Measurements from ENCODE around the gene BLOC1S3. TPM values are rescaled to one million over a fixed set of nuclear protein-coding genes. Genes with fewer than 3 reads are reported as not detected.
A peak's percentile ranks its signal among the peaks of the same experiment; 100 is the strongest.

BLOC1S3 gene
- polyA plus RNA-seq, 2 of the 4 experiments (the other 2 are of a cell fraction): 7.5 to 12.2 TPM

DNA sequence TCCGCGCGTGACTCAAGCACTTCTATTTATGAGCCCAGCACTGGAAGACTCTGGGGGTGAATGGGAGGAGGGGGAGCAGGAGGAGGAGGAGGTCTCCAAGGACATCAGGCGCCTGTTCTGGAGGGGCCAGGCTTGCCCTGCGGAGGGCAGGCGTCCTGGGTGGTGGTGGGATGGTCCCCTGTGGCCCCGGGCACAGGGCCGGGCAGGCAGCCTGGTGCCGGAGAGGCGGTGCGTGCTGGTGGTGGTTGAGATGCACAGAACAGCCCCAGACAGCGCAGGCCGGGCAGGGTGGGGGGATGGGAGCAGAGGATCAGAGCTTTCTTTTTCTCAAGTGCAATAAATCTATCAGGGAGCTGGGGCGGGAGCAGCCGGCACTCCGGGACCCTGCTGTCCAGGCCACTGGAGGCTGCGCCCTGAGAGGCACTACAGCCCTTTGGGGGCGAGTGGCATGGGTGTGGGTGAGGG is 31.8 kb upstream of the BLOC1S3 start:
- Histone ChIP-seq H3K27ac (no peak overlapping the region; a peak in 1 of 6 replicates), H3K9me3 (no peaks in the 10 kb centered on the region), H3K4me2 (no peak overlapping the region), H3K4me3 (no peak overlapping the region), H3K4me1 (peaks cover 5% of the 10 kb centered on the region; the same call in 1 of the 3 replicates)
- TF ChIP-seq RFX5 (IDR thresholded peaks at IDR 0.05): no peak
- TF ChIP-seq POLR2A (IDR thresholded peaks at IDR 0.05; ENCODE audit: low read length): no peak
- TF ChIP-seq JUN (IDR thresholded peaks at IDR 0.05): no peak
- TF ChIP-seq, protein P1, sequence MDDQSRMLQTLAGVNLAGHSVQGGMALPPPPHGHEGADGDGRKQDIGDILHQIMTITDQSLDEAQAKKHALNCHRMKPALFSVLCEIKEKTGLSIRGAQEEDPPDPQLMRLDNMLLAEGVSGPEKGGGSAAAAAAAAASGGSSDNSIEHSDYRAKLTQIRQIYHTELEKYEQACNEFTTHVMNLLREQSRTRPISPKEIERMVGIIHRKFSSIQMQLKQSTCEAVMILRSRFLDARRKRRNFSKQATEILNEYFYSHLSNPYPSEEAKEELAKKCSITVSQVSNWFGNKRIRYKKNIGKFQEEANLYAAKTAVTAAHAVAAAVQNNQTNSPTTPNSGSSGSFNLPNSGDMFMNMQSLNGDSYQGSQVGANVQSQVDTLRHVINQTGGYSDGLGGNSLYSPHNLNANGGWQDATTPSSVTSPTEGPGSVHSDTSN (IDR thresholded peaks at IDR 0.05): no peak
- TF ChIP-seq RARB (CRISPR knock-in tag; IDR thresholded peaks at IDR 0.05): no peak
- no peak for TF ChIP-seq CBX8 (IDR thresholded peaks at IDR 0.05)
- no peak; a peak in 1 of 6 replicates for ATAC-seq
- ChIA-PET CTCF (interaction anchor here (0.6 to 2.4 kb wide), 7 partner anchors 9 to 293 kb away, joined by 3 to 9 read pairs (median 6); no protein-coding TSS in a partner anchor), POLR2A (interaction anchor here (0.6 kb wide), 1 partner anchor 9 kb away, joined by 8 read pairs; no protein-coding TSS in a partner anchor)
- no peak for FAIRE-seq
- 88% methylated on average over 18 of the region's 18 CpGs for WGBS (ENCODE audit: missing lambda C conversion rate)
- no peak for DNase-seq (ENCODE audit: low read depth in 1 of 2, low spot score in 1 of 2)

DNA sequence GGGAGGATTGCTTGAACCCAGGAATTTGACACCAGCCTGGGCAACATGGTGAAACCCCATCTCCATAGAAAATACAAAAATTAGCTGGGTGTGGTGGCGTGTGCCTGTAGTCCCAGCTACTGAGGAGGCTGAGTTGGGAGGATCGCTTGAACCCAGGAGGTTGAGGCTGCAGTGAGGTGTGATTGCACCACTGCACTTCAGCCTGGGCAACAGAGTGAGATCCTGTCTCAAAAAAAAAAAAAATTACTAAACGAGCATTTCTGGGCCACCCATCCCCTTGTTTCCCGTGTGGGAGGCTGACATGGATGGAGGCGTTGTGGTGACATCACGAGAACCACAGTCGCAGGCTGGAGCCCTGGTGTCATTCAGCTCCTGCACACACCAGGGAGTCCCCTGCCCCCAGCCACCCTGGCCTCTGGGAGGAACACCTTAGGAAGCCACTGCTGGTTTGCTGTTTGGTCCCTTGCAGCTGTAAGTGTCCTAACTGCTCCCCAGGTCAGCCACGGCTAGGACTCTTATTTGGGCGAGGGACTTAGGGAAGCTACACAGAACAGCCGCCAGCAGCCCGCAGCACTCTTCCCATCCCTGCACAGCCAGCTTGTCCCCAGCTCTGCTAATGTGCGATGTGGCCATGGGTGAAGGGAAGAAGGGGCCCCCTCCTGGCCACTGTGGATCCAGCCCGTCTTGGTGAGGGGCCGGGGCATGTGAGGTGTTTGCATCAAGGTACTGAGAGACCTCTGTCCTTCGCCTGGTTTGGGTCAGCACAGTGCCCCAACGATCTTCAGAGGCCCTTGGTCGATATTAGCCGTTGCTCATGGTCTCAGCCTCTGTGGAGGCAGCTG is 30.5 kb upstream of the BLOC1S3 start:
- ChIA-PET CTCF (interaction anchor here (0.6 to 2.4 kb wide), 8 partner anchors 12 to 881 kb away, joined by 3 to 7 read pairs (median 4); partner anchors contain the start of gene NKPD1), POLR2A (no interaction called here)
- TF ChIP-seq FOSB (CRISPR knock-in tag; IDR thresholded peaks at IDR 0.05) (no peak), EP300 (IDR thresholded peaks at IDR 0.05) (no peak), MAZ (IDR thresholded peaks at IDR 0.05; ENCODE audit: borderline replicate concordance, low read depth, low read length) (no peak), NFE2L2 (conservative IDR thresholded peaks at IDR 0.05; ENCODE audit: low read length) (no peak), CHD2 (IDR thresholded peaks at IDR 0.05; ENCODE audit: low read length, partially characterized antibody) (no peak)
- Histone ChIP-seq H3K4me2 (no peak overlapping the region), H3K27ac (no peak overlapping the region), H3K4me1 (peaks cover 5% of the 10 kb centered on the region; the same call in 1 of the 3 replicates), H3K4me3 (no peak overlapping the region), H3K9me3 (no peaks in the 10 kb centered on the region)
- 84% methylated on average over 17 of the region's 18 CpGs for WGBS (ENCODE audit: missing lambda C conversion rate)
- ATAC-seq: peak; percentile 6 to 11; a peak in 2 of 6 replicates
- DNase-seq (ENCODE audit: low read depth in 1 of 2, low spot score in 1 of 2): no peak
- no peak for FAIRE-seq

DNA sequence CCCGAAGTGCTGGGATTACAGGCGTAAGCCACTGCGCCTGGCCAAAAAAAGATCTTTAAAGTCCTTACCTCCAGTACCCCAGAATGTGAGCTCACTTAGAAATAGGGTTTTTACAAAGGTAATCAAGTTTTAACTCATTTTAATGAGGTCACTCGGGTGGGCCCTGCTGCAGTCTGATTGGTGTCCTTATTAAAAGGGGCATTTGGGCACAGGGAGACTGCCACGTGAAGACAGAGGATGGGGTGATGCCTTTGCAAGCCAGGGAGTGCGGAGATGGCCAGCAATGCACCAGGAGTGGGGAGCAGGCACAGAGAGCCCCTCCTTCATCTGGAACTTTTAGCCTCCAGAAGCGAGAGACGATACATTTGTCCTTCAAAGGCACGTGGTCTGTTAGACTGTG is 29.5 kb upstream of the BLOC1S3 start:
- DNase-seq (ENCODE audit: low read depth in 1 of 2, low spot score in 1 of 2) (no peak), FAIRE-seq (no peak), ATAC-seq (no peak)
- 91% methylated on average over 9 of the region's 9 CpGs for WGBS (ENCODE audit: missing lambda C conversion rate)
- TF ChIP-seq CBX2 (IDR thresholded peaks at IDR 0.05; ENCODE audit: borderline replicate concordance, low read depth): no peak
- TF ChIP-seq CBX8 (IDR thresholded peaks at IDR 0.05): no peak
- no peak for TF ChIP-seq SMC3 (IDR thresholded peaks at IDR 0.05)
- TF ChIP-seq KDM1A (IDR thresholded peaks at IDR 0.05; ENCODE audit: low read depth): no peak
- TF ChIP-seq RNF2 (IDR thresholded peaks at IDR 0.05; ENCODE audit: borderline replicate concordance, low read depth): no peak
- TF ChIP-seq ZFP36 (IDR thresholded peaks at IDR 0.05; ENCODE audit: borderline replicate concordance, partially characterized antibody): no peak
- TF ChIP-seq, protein P1 (IDR thresholded peaks at IDR 0.05): no peak
- Histone ChIP-seq H3K4me1 (peaks cover 14% of the 10 kb centered on the region; the same call in 2 of the 3 replicates), H3K4me2 (no peak overlapping the region), H3K4me3 (no peak overlapping the region), H3K9me3 (no peaks in the 10 kb centered on the region), H3K27ac (no peak overlapping the region)
- POLR2A ChIA-PET: no interaction called here
- CTCF ChIA-PET: interaction anchor here (0.6 to 1.8 kb wide), 10 partner anchors 7 to 90 kb away, joined by 3 to 8 read pairs (median 4); partner anchors contain the start of gene NKPD1

DNA sequence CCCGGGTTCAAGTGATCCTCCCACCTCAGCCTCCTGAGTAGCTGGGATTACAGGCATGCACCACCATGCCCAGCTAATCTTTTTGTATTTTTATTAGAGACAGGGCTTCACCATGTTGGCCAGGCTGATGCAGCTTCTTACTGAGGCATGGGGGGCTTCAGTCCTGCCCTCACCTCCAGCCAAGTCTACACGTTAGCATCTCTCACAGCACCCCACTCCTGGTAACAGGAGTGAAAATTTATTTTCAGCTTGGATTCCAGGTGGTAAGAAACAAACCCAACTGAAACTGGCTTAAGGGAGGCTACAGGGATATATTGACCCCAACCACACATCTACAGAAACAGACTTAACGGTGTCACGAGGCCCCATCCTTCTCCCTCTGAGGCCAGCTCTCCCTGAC is 28.4 kb upstream of the BLOC1S3 start:
- Histone ChIP-seq H3K4me3 (no peak overlapping the region), H3K27ac (no peak overlapping the region; a peak in 1 of 6 replicates), H3K4me1 (peaks cover 21% of the 10 kb centered on the region; the same call in 2 of the 3 replicates), H3K4me2 (no peak overlapping the region), H3K9me3 (no peaks in the 10 kb centered on the region)
- no peak for ATAC-seq
- DNase-seq (ENCODE audit: low read depth in 1 of 2, low spot score in 1 of 2): no peak
- WGBS (ENCODE audit: missing lambda C conversion rate): 90% methylated on average over 4 of the region's 4 CpGs
- TF ChIP-seq RFX5 (IDR thresholded peaks at IDR 0.05) (no peak), ZC3H11A (IDR thresholded peaks at IDR 0.05) (no peak), JUNB (IDR thresholded peaks at IDR 0.05) (no peak), FOSL2 (IDR thresholded peaks at IDR 0.05) (no peak), FOSL2 (CRISPR knock-in tag; IDR thresholded peaks at IDR 0.05) (no peak), NR3C1 (IDR thresholded peaks at IDR 0.05) (no peak), JUN (IDR thresholded peaks at IDR 0.05) (no peak)
- TF ChIP-seq, protein P1 (IDR thresholded peaks at IDR 0.05): no peak
- FAIRE-seq: no peak
- ChIA-PET POLR2A (interaction anchor here (0.6 to 1.0 kb wide), 2 partner anchors 31 to 58 kb away, joined by 3 read pairs; no protein-coding TSS in a partner anchor), CTCF (interaction anchor here (1.0 to 1.8 kb wide), 9 partner anchors 8 to 91 kb away, joined by 3 to 9 read pairs (median 5); no protein-coding TSS in a partner anchor)

All from A549 (cell line).